GM18907 (cell line): Measurements from ENCODE around the gene PPM1D.
A peak's percentile ranks its signal among the peaks of the same experiment; 100 is the strongest.
"Not testable (repeated sequence)": the region's sequence is repeated elsewhere in the genome, so short reads cannot be mapped to it uniquely, and the experiment has no call there.

Experiments used
- ATAC-seq: cut with Tn5 transposase; IDR thresholded peaks from one replicate; pipeline ENCODE4 v1.9.1; 2021; ENCODE audit warnings: mild to moderate bottlenecking, moderate library complexity; ENCODE audit not compliant: unreplicated experiment

PPM1D gene

DNA sequence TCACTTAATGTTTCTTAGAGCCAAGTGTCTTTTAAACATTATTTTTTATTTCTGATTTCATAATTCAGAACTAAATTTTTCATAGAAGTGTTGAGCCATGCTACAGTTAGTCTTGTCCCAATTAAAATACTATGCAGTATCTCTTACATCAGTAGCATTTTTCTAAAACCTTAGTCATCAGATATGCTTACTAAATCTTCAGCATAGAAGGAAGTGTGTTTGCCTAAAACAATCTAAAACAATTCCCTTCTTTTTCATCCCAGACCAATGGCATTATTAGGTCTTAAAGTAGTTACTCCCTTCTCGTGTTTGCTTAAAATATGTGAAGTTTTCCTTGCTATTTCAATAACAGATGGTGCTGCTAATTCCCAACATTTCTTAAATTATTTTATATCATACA, 64.0 kb downstream of the PPM1D start:
- ATAC-seq, result no peak

- no peak for ATAC-seq
Observed at GRCh38 chr17:60665602-60666001, 65.6 kb downstream of the PPM1D start.

DNA sequence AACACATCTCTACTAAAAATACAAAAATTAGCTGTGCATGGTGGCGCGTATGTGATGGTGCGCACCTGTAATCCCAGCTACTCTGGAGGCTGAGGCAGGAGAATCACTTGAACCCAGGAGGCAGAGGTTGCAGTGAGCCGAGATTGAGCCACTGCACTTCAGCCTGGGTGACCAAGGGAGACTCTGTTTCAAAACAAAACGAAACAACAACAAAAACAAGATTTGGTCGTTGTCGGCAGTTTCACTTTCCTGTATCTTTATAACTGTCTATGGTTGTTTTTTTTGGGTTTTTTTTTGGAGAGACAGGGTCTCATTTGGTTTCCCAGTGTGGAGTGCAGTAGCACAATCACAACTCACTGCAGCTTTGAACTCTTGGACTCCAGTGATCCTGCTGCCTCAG, 68.7 kb downstream of the PPM1D start:
- not testable (repeated sequence) for ATAC-seq

GRCh38 chr17:60671482-60671881, 71.5 kb downstream of the PPM1D start:
- ATAC-seq, result no peak

DNA sequence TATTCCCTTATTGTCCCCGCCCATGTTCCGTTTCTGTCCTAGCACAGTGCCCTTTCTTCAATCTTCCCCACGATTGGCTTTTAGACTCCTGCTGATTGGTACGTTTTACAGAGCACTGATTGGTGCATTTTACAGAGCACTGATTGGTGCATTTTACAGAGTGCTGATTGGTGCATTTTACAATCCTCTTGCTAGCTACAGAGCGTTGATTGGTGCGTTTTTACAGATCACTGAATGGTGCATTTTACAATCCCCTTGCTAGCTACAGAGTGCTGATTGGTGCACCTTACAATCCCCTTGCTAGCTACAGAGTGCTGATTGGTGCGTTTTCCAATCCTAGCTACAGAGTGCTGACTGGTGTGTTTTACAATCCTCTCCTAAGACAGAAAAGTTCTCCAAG, 74.6 kb downstream of the PPM1D start:
- ATAC-seq, result not testable (repeated sequence)

GRCh38 chr17:60675997-60676396, 76.0 kb downstream of the PPM1D start:
- ATAC-seq, result no peak

GRCh38 chr17:60676758-60677307, 76.8 kb downstream of the PPM1D start:
- ATAC-seq, result no peak

GRCh38 chr17:60677308-60678117, 77.5 kb downstream of the PPM1D start, which contains the start of gene BCAS3:
Gene BCAS3 (plus strand): TSS chr17:60677851.
- ATAC-seq, result peak; percentile 97

DNA sequence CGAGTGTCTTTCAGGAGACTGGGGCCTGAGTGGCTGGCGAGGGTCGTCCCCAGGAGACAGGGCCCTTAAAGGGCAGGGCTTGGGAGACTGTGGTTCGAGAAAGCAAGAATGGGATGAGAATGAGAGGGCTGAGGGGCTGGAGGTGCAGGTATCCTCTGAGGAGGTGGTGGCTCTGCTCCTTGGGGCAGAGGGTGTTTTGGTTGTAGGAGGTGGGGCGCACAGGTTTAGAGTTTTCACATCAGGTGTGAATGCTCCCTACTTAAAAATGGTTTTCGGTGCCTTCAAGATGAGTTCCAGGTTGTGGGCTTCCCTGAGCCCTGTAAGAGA, 78.1 kb downstream of the PPM1D start:
- no peak for ATAC-seq

- ATAC-seq, result no peak
Observed at GRCh38 chr17:60679287-60679686, 79.3 kb downstream of the PPM1D start.

DNA sequence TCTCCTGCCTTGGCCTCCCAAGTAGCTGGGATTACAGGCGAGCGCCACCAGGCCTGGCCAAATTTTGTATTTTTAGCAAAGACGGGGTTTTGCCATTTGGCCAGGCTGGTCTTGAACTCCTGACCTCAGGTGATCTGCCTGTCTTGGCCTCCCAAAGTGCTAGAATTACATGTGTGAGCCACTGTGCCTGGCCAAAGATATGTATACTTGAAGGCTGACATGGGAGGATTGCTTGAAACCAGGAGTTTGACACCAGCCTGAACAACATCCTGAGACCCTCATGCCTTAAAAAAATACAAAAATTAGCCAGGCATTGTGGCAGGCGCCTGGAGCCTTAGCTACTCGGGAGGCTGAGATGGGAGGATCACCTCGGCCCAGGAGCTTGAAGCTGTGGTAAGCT, 80.8 kb downstream of the PPM1D start:
- no peak for ATAC-seq

DNA sequence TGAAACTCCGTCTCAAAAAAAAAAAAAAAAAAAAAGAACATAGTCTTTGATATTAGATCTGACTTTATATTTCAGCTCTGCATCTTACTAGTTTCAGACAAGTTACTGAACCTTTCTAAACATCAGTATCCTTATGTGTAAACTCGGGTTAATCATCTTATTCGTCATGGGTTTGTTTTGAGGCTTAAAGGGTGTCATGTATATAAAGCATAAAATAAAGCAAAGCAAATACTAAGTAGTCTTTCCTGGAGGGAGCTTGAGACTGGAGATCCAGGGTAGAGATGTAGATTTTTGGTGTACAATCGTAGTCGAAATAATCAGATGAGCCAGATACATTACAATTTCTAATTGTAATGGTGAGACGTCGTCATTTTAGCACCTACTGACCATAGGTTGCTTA, 85.4 kb downstream of the PPM1D start:
- no peak for ATAC-seq

- ATAC-seq, result no peak
Observed at GRCh38 chr17:60695960-60696359, 96.0 kb downstream of the PPM1D start.

GRCh38 chr17:60699090-60699489, 99.1 kb downstream of the PPM1D start:
- no peak for ATAC-seq

DNA sequence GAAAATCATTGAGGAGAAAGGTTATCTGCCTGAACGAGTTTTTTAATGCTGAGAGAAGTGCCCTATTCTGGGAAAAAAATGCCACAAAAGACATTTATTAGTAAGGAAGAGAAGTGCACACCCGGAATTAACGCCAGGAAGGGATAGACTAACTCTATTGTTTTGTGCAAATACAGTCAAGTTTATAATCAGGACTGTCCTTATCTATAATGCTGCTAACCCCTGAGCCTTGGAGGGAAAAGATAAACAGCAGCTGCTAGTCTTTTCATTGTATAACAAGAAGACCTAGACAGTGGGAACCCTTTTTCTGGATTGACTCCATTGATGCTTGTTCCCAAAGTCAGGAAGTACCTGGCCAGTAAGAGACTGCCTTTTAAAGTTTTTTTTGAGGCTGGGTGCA, 104.2 kb downstream of the PPM1D start:
- ATAC-seq, result no peak

GRCh38 chr17:60712675-60713074, 112.7 kb downstream of the PPM1D start:
- ATAC-seq, result no peak

DNA sequence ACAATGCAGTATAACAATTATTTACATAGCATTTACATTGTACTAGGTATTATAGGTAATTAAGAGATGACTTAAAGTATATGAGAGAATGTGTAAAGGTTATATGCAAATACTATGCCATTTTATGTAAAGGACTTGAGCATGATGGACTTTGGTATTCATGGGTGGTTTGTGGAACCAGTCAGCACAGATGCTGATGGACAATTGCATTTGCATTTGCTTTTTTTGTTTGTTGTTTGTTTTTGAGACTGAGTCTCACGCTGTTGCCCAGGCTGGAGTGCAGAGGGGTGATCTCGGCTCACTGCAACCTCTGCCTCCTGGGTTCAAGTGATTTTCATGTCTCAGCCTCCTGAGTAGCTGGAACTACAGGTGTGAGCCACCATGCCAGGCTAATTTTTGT, 113.6 kb downstream of the PPM1D start:
- ATAC-seq, result no peak
